ENCODE data around the gene SSTR5.

SSTR5 gene

GRCh38 chr16:1070084-1070863 is 2.3 kb upstream of the SSTR5 start:
- Mint-ChIP-seq H3K9me3 (no peaks in the 10 kb centered on the region), H3K4me3 (no peak overlapping the region), H3K27ac (no peak overlapping the region), H3K4me1 (ENCODE audit: low read depth) (no peaks in the 10 kb centered on the region), H3K27me3 (ENCODE audit: low read depth) (peaks cover 7% of the 10 kb centered on the region), H3K36me3 (ENCODE audit: low read depth) (no peaks in the 10 kb centered on the region)

DNA sequence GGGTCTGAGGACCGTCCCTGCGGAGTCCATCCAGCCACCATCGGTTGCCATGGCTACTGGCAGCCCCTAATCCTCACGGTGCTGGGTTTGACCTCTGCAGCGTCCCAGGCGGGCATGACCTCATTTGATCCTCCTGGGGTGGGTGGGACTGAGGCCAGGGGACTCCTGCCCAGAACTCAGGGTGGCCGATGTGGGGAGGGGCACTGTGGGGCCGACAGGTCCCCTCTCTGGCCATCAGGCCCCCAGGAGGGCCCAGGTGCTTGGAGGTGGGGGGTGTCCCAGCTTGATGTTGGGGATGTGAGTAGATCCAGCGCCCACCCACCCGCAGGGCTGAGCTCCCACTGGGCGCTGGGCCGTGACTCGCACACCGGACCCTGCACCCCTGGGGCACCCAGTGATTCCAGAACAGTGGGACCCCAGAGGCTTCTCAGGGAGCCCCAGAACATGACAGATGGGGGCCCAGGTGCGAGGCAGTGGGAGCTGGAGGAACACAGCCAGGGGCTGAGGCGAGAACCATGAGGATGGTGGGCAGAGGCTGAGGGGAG is 1.6 kb upstream of the SSTR5 start:
- Mint-ChIP-seq H3K27me3 (ENCODE audit: low read depth) (peaks cover 6% of the 10 kb centered on the region), H3K9me3 (no peaks in the 10 kb centered on the region), H3K4me1 (ENCODE audit: low read depth) (no peaks in the 10 kb centered on the region), H3K4me3 (no peak overlapping the region), H3K36me3 (ENCODE audit: low read depth) (no peaks in the 10 kb centered on the region), H3K27ac (no peak overlapping the region)

- no peak overlapping the region for H3K27ac Mint-ChIP-seq
- no peak overlapping the region for H3K4me3 Mint-ChIP-seq
- no peaks in the 10 kb centered on the region for H3K36me3 Mint-ChIP-seq (ENCODE audit: low read depth)
- H3K27me3 Mint-ChIP-seq (ENCODE audit: low read depth) = peaks cover 10% of the 10 kb centered on the region
- H3K4me1 Mint-ChIP-seq (ENCODE audit: low read depth) = no peaks in the 10 kb centered on the region
- H3K9me3 Mint-ChIP-seq = no peaks in the 10 kb centered on the region
Observed at GRCh38 chr16:1071561-1072225, 854 bp upstream of the SSTR5 start.

- Mint-ChIP-seq H3K4me3 (no peak overlapping the region), H3K9me3 (no peaks in the 10 kb centered on the region), H3K36me3 (ENCODE audit: low read depth) (no peaks in the 10 kb centered on the region), H3K27ac (no peak overlapping the region), H3K27me3 (ENCODE audit: low read depth) (peaks cover 5% of the 10 kb centered on the region), H3K4me1 (ENCODE audit: low read depth) (no peaks in the 10 kb centered on the region)
Observed at GRCh38 chr16:1073262-1073558, 663 bp downstream of the SSTR5 start.

GRCh38 chr16:1073566-1074378 is 1.2 kb downstream of the SSTR5 start:
- H3K36me3 Mint-ChIP-seq (ENCODE audit: low read depth) = no peaks in the 10 kb centered on the region
- no peaks in the 10 kb centered on the region for H3K4me1 Mint-ChIP-seq (ENCODE audit: low read depth)
- H3K27me3 Mint-ChIP-seq (ENCODE audit: low read depth) = peaks cover 5% of the 10 kb centered on the region
- H3K4me3 Mint-ChIP-seq = no peak overlapping the region
- no peaks in the 10 kb centered on the region for H3K9me3 Mint-ChIP-seq
- H3K27ac Mint-ChIP-seq = no peak overlapping the region

DNA sequence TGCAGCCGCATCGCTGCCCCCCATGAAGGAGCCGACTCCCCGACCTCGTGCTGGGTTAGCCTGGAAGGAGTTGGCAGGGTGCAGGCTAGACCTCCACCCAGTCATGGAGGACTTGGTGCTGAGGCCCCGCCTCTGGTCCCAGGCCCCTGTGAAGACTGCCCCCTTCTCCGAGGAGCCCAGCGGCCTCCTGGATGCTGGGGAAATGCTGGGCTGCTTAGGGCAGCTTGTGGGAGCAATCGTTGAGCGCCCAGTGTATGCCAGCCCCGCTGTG is 1.8 kb downstream of the SSTR5 start:
- H3K9me3 Mint-ChIP-seq = no peaks in the 10 kb centered on the region
- H3K4me1 Mint-ChIP-seq (ENCODE audit: low read depth) = no peaks in the 10 kb centered on the region
- no peak overlapping the region for H3K27ac Mint-ChIP-seq
- H3K27me3 Mint-ChIP-seq (ENCODE audit: low read depth) = peaks cover 5% of the 10 kb centered on the region
- H3K4me3 Mint-ChIP-seq = no peak overlapping the region
- no peaks in the 10 kb centered on the region for H3K36me3 Mint-ChIP-seq (ENCODE audit: low read depth)

DNA sequence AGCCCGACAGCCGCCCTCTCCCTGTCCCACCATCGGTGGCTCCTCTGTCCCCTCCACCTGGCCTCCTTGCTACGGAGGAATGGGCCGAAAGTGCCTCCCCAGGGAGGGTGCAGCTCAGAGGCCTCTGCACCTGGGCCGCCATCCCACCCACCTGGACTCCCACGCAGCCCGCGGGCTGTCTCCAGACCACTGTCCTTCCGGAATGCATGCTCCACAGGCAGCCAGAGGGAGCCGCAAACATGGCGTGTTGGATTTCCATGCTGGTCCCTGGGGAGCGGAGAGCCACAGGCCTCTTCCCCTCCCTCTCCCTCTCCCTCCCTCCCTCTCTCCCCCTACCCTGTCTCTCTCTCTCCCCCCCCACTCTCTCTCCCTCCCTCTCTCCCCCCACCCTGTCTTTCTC is 3.0 kb downstream of the SSTR5 start:
- H3K4me3 Mint-ChIP-seq = no peak overlapping the region
- H3K27me3 Mint-ChIP-seq (ENCODE audit: low read depth) = peaks cover 5% of the 10 kb centered on the region
- H3K4me1 Mint-ChIP-seq (ENCODE audit: low read depth) = no peaks in the 10 kb centered on the region
- H3K9me3 Mint-ChIP-seq = no peaks in the 10 kb centered on the region
- H3K36me3 Mint-ChIP-seq (ENCODE audit: low read depth) = no peaks in the 10 kb centered on the region
- no peak overlapping the region for H3K27ac Mint-ChIP-seq

DNA sequence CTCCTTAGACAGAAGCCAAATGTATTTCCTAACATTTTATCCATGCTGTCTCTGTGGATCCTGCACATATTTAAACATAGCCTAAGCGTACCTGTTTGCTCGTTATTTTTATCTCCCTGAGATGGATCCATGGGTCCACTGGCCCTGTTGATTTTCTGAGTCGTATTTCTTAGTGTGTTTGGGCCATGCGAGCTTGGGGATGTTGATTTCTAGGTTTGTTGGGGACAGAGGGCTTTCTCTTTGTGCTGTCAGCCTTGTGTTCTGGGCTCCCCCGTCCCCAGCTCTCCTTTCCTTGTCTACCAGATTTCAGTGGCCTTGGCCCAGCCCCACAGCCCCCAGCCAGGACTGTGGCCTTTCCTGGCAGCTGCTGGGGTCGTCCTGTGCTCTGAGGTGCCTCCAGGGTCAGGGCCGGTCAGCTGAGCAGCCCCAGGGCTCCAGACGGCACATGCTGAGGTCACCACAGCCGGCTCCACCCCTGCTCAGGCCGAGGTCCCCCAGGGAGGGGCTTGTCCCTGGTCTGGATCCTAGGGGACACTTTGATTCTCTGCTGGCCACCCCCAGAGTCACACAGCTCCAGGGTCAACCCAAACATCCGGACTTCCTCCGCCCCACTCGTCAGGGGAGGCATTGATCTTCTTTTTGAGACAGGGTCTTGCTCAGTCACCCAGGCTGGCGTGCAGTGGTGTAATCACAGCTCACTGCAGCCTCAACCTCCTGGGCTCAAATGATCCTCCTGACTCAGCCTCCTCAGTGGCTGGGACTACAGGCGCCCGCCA is 4.4 kb downstream of the SSTR5 start:
- no peak overlapping the region for H3K27ac Mint-ChIP-seq
- H3K4me3 Mint-ChIP-seq = no peak overlapping the region
- H3K4me1 Mint-ChIP-seq (ENCODE audit: low read depth) = no peaks in the 10 kb centered on the region
- H3K27me3 Mint-ChIP-seq (ENCODE audit: low read depth) = peaks cover 5% of the 10 kb centered on the region
- H3K9me3 Mint-ChIP-seq = no peaks in the 10 kb centered on the region
- H3K36me3 Mint-ChIP-seq (ENCODE audit: low read depth) = no peaks in the 10 kb centered on the region

GRCh38 chr16:1077877-1078578 is 5.5 kb downstream of the SSTR5 start:
- Mint-ChIP-seq H3K4me1 (ENCODE audit: low read depth) (no peaks in the 10 kb centered on the region), H3K36me3 (ENCODE audit: low read depth) (no peaks in the 10 kb centered on the region), H3K4me3 (no peak overlapping the region), H3K9me3 (no peaks in the 10 kb centered on the region), H3K27me3 (ENCODE audit: low read depth) (peaks cover 5% of the 10 kb centered on the region), H3K27ac (no peak overlapping the region)

DNA sequence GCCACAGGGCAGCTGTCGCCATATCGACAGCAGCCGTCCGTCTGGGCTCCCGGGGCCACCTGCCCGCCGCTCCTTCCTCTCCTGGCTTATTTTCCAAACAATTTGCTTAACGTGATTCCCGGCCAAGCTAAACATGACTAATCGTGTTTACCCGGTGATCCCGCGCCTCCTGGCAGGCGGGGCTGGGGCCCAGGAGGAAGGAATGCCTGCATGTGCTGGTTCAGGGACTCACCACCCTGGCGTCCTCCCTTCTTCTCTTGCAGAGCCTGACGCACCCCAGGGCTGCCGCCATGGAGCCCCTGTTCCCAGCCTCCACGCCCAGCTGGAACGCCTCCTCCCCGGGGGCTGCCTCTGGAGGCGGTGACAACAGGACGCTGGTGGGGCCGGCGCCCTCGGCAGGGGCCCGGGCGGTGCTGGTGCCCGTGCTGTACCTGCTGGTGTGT is 6.1 kb downstream of the SSTR5 start:
- Mint-ChIP-seq H3K4me3 (no peak overlapping the region), H3K9me3 (no peaks in the 10 kb centered on the region), H3K36me3 (ENCODE audit: low read depth) (no peaks in the 10 kb centered on the region), H3K27ac (no peak overlapping the region), H3K27me3 (ENCODE audit: low read depth) (peaks cover 5% of the 10 kb centered on the region), H3K4me1 (ENCODE audit: low read depth) (no peaks in the 10 kb centered on the region)

- peaks cover 5% of the 10 kb centered on the region for H3K27me3 Mint-ChIP-seq (ENCODE audit: low read depth)
- no peak overlapping the region for H3K27ac Mint-ChIP-seq
- H3K9me3 Mint-ChIP-seq = no peaks in the 10 kb centered on the region
- no peaks in the 10 kb centered on the region for H3K36me3 Mint-ChIP-seq (ENCODE audit: low read depth)
- no peak overlapping the region for H3K4me3 Mint-ChIP-seq
- no peaks in the 10 kb centered on the region for H3K4me1 Mint-ChIP-seq (ENCODE audit: low read depth)
Observed at GRCh38 chr16:1079341-1079740, 6.8 kb downstream of the SSTR5 start.

DNA sequence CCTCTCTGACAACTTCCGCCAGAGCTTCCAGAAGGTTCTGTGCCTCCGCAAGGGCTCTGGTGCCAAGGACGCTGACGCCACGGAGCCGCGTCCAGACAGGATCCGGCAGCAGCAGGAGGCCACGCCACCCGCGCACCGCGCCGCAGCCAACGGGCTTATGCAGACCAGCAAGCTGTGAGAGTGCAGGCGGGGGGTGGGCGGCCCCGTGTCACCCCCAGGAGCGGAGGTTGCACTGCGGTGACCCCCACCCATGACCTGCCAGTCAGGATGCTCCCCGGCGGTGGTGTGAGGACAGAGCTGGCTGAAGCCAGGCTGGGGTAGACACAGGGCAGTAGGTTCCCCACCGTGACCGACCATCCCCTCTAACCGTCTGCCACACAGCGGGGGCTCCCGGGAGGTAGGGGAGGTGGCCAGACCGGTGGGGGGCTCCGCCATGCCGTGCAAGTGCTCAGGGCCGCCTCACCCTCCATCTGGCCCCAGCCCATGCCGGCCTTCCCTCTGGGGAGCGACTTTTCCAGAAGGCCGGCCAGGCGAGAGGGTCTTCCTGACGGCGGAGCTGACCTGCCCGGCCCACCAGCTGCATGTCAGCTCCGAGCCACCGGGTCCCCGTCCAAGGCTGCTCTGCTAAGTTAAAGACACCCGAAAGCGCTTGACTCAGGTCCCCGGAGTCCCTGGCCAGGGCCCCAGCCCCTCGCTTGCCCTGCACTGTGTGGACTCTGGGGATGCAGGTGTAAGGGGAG is 7.4 kb downstream of the SSTR5 start:
- Mint-ChIP-seq H3K4me1 (ENCODE audit: low read depth) (no peaks in the 10 kb centered on the region), H3K36me3 (ENCODE audit: low read depth) (no peaks in the 10 kb centered on the region), H3K27me3 (ENCODE audit: low read depth) (peaks cover 5% of the 10 kb centered on the region), H3K4me3 (no peak overlapping the region), H3K27ac (no peak overlapping the region), H3K9me3 (peaks cover 2% of the 10 kb centered on the region)

Data from T-helper 1 cell treated with Interleukin-12 subunit alpha and Interleukin-12 subunit beta and Interleukin-4 antibody, amounts not matched to agents 30 μg/mL and 1 μg/mL, for 36 hours (primary cell).